GM19438 (cell line): ENCODE results near the gene QRSL1.
A peak's percentile ranks its signal among the peaks of the same experiment; 100 is the strongest.
"Not testable (repeated sequence)": the region's sequence is repeated elsewhere in the genome, so short reads cannot be mapped to it uniquely, and the experiment has no call there.

Experiments used
- ATAC-seq: cut with Tn5 transposase; IDR thresholded peaks from one replicate; pipeline ENCODE4 v1.9.1; 2021; ENCODE audit warnings: low read depth; ENCODE audit not compliant: unreplicated experiment

QRSL1 gene

GRCh38 chr6:106620931-106621672, 8.3 kb upstream of the QRSL1 start:
- ATAC-seq: no peak

GRCh38 chr6:106622412-106622811, 7.0 kb upstream of the QRSL1 start:
- ATAC-seq: no peak

- no peak for ATAC-seq
These were observed 6.3 kb upstream of the QRSL1 start for GRCh38 chr6:106623039-106623438.

- ATAC-seq: no peak
These were observed 2.9 kb upstream of the QRSL1 start for GRCh38 chr6:106626485-106626884.

GRCh38 chr6:106627760-106628159, 1.6 kb upstream of the QRSL1 start:
- not testable (repeated sequence) for ATAC-seq

GRCh38 chr6:106628658-106629102, 698 bp upstream of the QRSL1 start:
- no peak for ATAC-seq

- ATAC-seq: no peak
These were observed 433 bp downstream of the QRSL1 start for GRCh38 chr6:106629859-106630163.

GRCh38 chr6:106630366-106630765, 988 bp downstream of the QRSL1 start:
- no peak for ATAC-seq

- ATAC-seq: no peak
These were observed 2.0 kb downstream of the QRSL1 start for GRCh38 chr6:106631346-106631745.

GRCh38 chr6:106634565-106634964, 5.2 kb downstream of the QRSL1 start:
- no peak for ATAC-seq

- ATAC-seq: peak; percentile 20
These were observed 7.8 kb downstream of the QRSL1 start for GRCh38 chr6:106637051-106637716.

GRCh38 chr6:106637717-106638341, 8.5 kb downstream of the QRSL1 start:
- ATAC-seq: peak; percentile 63

GRCh38 chr6:106639812-106640211, 10.4 kb downstream of the QRSL1 start:
- no peak for ATAC-seq

GRCh38 chr6:106642476-106642875, 13.1 kb downstream of the QRSL1 start:
- no peak for ATAC-seq

GRCh38 chr6:106643061-106643460, 13.7 kb downstream of the QRSL1 start:
- ATAC-seq: no peak

GRCh38 chr6:106648651-106649308, 19.4 kb downstream of the QRSL1 start:
- ATAC-seq: peak; percentile 92

GRCh38 chr6:106658469-106658868, 29.1 kb downstream of the QRSL1 start:
- ATAC-seq: no peak

- ATAC-seq: no peak
These were observed 30.5 kb downstream of the QRSL1 start for GRCh38 chr6:106659859-106660258.

- no peak for ATAC-seq
These were observed 33.1 kb downstream of the QRSL1 start for GRCh38 chr6:106662458-106662857.

- peak; percentile 98 for ATAC-seq
These were observed 37.1 kb downstream of the QRSL1 start for GRCh38 chr6:106666282-106667021.

GRCh38 chr6:106667022-106667402, 37.6 kb downstream of the QRSL1 start:
- ATAC-seq: no peak
